Stimulated activated CD4-positive, alpha-beta T cell treated with anti-CD3 and anti-CD28 coated beads, Interleukin-12 subunit alpha, Interleukin-12 subunit beta, amount 100 ng/mL, for 4 hours (primary cell): ENCODE measurements around the gene MDGA2.

Source experiments
- DNase-seq: peaks from one replicate; pipeline ENCODE4 v3.0.0-alpha.2; 2020

Gene MDGA2

GRCh38 chr14:47619392-47619791 is 56.0 kb downstream of the MDGA2 start:
- DNase-seq, result no peak

GRCh38 chr14:47606566-47606965 is 68.8 kb downstream of the MDGA2 start:
- no peak for DNase-seq

GRCh38 chr14:47596860-47597259 is 78.5 kb downstream of the MDGA2 start:
- DNase-seq, result no peak

GRCh38 chr14:47596232-47596631 is 79.2 kb downstream of the MDGA2 start:
- DNase-seq, result no peak

GRCh38 chr14:47595552-47595951 is 79.9 kb downstream of the MDGA2 start:
- no peak for DNase-seq

- DNase-seq, result no peak
Measured at GRCh38 chr14:47590767-47591495, 84.5 kb downstream of the MDGA2 start.

GRCh38 chr14:47585447-47585846 is 90.0 kb downstream of the MDGA2 start:
- no peak for DNase-seq

- DNase-seq, result no peak
Measured at GRCh38 chr14:47567273-47567672, 108.1 kb downstream of the MDGA2 start.

GRCh38 chr14:47557894-47558293 is 117.5 kb downstream of the MDGA2 start:
- DNase-seq, result no peak

GRCh38 chr14:47555333-47555732 is 120.1 kb downstream of the MDGA2 start:
- no peak for DNase-seq

- no peak for DNase-seq
Measured at GRCh38 chr14:47549886-47550285, 125.5 kb downstream of the MDGA2 start.

GRCh38 chr14:47543459-47543858 is 131.9 kb downstream of the MDGA2 start:
- no peak for DNase-seq

GRCh38 chr14:47541662-47542061 is 133.7 kb downstream of the MDGA2 start:
- DNase-seq, result no peak

GRCh38 chr14:47539031-47539461 is 136.4 kb downstream of the MDGA2 start:
- DNase-seq, result no peak

GRCh38 chr14:47536341-47536740 is 139.1 kb downstream of the MDGA2 start:
- DNase-seq, result no peak

- no peak for DNase-seq
Measured at GRCh38 chr14:47526591-47527244, 148.7 kb downstream of the MDGA2 start.

GRCh38 chr14:47524524-47524923 is 150.9 kb downstream of the MDGA2 start:
- no peak for DNase-seq

- DNase-seq, result no peak
Measured at GRCh38 chr14:47520382-47520781, 155.0 kb downstream of the MDGA2 start.

- no peak for DNase-seq
Measured at GRCh38 chr14:47511829-47512228, 163.6 kb downstream of the MDGA2 start.

GRCh38 chr14:47509957-47510356 is 165.4 kb downstream of the MDGA2 start:
- DNase-seq, result no peak

- no peak for DNase-seq
Measured at GRCh38 chr14:47507861-47508260, 167.5 kb downstream of the MDGA2 start.

GRCh38 chr14:47500369-47500768 is 175.0 kb downstream of the MDGA2 start:
- no peak for DNase-seq

- DNase-seq, result no peak
Measured at GRCh38 chr14:47490766-47491165, 184.6 kb downstream of the MDGA2 start.

GRCh38 chr14:47490353-47490752 is 185.1 kb downstream of the MDGA2 start:
- no peak for DNase-seq

- no peak for DNase-seq
Measured at GRCh38 chr14:47485421-47485820, 190.0 kb downstream of the MDGA2 start.
